ENCODE results near the gene MAGI1.

MAGI1 gene

DNA sequence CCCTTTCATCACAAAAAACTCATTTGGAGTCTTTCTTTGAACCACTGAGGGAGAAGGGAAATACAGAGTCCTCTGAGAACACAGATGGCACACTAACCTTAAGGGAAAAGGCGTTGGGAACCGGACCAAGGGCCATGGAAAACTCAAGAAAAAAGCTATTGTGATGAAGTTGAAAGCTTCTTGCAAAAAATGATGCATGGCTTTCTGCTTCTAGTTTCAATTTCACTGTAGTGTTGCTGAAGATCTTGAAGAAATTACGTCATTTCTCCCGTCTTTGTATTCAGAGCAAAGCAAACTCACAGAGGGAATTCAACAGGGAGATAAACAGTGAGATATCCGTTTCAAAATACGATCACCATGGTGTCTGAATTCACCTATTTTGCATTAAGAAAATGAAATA lies 708.6 kb downstream of the MAGI1 start:
- H3K9me3 Mint-ChIP-seq = no peaks in the 10 kb centered on the region
- no peak overlapping the region for H3K4me3 Mint-ChIP-seq
- no peaks in the 10 kb centered on the region for H3K36me3 Mint-ChIP-seq (ENCODE audit: low read depth)
- no peaks in the 10 kb centered on the region for H3K4me1 Mint-ChIP-seq (ENCODE audit: low read depth)
- no peak overlapping the region for H3K27ac Mint-ChIP-seq
- H3K27me3 Mint-ChIP-seq = no peaks in the 10 kb centered on the region
- intact Hi-C loops (cut with micrococcal nuclease) = no loop called here

DNA sequence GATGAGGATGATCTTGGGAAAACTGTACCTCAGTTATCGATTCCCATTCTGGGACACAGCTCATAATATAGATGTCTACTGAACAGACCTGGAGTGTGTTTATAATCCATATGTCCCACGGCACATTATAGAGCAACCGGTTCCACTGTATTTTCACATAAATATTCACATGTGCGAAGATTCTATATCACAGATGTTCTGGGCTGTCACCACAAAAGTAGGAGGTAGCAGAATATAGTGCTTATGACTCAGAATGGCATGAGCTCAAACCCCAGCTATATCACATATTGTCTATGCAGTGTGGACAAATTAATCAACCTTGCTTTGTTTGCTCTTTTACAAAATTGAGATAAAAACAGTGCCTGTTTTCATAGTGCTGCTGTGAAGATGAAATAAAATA lies 710.6 kb downstream of the MAGI1 start:
- Mint-ChIP-seq H3K36me3 (ENCODE audit: low read depth) (no peaks in the 10 kb centered on the region), H3K27ac (no peak overlapping the region), H3K4me1 (ENCODE audit: low read depth) (no peaks in the 10 kb centered on the region), H3K27me3 (no peaks in the 10 kb centered on the region), H3K4me3 (no peak overlapping the region), H3K9me3 (no peaks in the 10 kb centered on the region)
- intact Hi-C loops (cut with micrococcal nuclease) = no loop called here

DNA sequence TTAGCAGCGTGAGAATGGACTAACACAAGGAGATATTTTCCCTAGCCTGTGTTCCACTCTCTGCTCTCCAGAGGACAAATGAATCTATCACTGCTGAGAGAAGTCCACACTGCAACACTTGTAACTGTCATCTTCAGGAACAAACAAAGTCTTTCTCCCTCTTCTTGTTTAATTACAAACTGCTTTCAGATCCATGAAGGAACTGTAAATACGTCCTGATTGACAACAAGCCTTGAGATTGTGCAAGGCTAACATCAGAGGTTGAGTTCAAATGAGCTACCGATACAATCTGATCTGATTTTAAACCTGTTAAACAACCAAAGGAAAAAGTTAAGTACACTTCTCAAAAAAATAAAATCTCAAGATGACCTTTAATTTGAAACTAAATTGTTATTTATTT lies 712.1 kb downstream of the MAGI1 start:
- Mint-ChIP-seq H3K9me3 (peaks cover 8% of the 10 kb centered on the region), H3K27ac (no peak overlapping the region), H3K27me3 (no peaks in the 10 kb centered on the region), H3K36me3 (ENCODE audit: low read depth) (no peaks in the 10 kb centered on the region), H3K4me1 (ENCODE audit: low read depth) (no peaks in the 10 kb centered on the region), H3K4me3 (no peak overlapping the region)
- intact Hi-C loops (cut with micrococcal nuclease) = no loop called here

DNA sequence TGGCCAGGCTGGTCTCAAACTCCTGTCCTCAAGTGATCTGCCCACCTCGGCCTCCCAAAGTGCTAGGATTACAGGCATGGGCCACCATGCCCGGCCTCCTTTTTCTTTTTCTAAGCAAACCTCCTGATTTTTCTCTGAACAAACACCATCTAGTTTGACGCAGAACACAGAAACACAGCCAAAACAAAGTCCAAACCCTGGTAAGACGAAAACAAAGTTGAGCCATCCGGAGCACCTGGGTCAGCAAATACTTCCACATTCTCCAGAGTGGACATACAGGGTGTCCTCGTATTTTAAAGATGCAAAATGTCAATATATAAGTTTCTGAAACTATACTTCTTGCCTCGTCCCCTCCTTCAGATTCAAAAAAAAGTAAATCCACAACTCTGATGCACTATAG lies 715.8 kb downstream of the MAGI1 start:
- peaks cover 9% of the 10 kb centered on the region for H3K9me3 Mint-ChIP-seq
- H3K27me3 Mint-ChIP-seq = no peaks in the 10 kb centered on the region
- intact Hi-C loops (cut with micrococcal nuclease) = no loop called here
- no peaks in the 10 kb centered on the region for H3K4me1 Mint-ChIP-seq (ENCODE audit: low read depth)
- H3K27ac Mint-ChIP-seq = no peak overlapping the region
- no peak overlapping the region for H3K4me3 Mint-ChIP-seq
- no peaks in the 10 kb centered on the region for H3K36me3 Mint-ChIP-seq (ENCODE audit: low read depth)

DNA sequence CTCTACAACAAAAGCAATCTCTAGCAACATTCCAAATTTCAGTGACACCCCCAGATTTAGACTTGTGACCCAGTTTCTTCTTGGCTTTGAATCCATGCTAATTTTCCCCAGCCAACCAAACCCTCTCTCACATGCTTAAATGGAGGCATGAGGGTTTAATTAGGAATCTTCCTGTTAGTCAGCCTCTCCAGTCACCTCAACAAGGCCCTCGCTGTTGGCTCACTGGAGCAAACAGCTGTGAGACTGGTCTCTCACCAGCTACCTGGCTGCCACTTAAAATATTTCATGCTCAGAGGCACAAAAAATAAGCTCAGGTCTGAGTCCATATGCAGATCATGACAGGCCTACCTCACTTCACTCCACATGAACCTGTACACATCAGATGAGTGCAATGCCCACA lies 720.5 kb downstream of the MAGI1 start:
- H3K9me3 Mint-ChIP-seq = peaks cover 18% of the 10 kb centered on the region

DNA sequence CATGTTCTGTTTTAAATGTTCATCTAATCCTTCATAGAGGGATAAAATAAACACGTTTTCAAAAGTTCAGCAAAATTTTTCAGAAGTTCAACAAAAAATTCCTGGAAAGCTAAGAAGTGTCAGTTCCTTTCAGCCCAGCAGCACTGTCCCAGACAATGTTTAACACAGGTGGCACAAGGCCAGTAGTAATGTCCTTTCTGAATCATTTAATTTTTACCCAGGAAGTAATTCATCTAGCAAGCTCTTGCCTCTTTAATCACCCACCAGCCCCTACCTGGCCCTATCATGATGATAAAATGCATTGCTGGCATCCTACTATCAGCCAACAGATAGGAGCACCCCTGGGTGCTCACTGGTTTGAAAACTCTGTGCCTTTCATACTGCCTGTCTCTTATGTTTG lies 723.8 kb downstream of the MAGI1 start:
- Mint-ChIP-seq H3K36me3 (ENCODE audit: low read depth) (no peaks in the 10 kb centered on the region), H3K27me3 (no peaks in the 10 kb centered on the region), H3K4me1 (ENCODE audit: low read depth) (no peaks in the 10 kb centered on the region), H3K27ac (no peak overlapping the region), H3K9me3 (peaks cover 9% of the 10 kb centered on the region), H3K4me3 (no peak overlapping the region)
- intact Hi-C loops (cut with micrococcal nuclease) = no loop called here

More for the DNA sequence above, 720.5 kb downstream of the MAGI1 start:
- no peaks in the 10 kb centered on the region for H3K4me1 Mint-ChIP-seq (ENCODE audit: low read depth)
- H3K27me3 Mint-ChIP-seq = no peaks in the 10 kb centered on the region
- no peaks in the 10 kb centered on the region for H3K36me3 Mint-ChIP-seq (ENCODE audit: low read depth)
- no peak overlapping the region for H3K27ac Mint-ChIP-seq
- no peak overlapping the region for H3K4me3 Mint-ChIP-seq
- intact Hi-C loops (cut with micrococcal nuclease) = no loop called here

DNA sequence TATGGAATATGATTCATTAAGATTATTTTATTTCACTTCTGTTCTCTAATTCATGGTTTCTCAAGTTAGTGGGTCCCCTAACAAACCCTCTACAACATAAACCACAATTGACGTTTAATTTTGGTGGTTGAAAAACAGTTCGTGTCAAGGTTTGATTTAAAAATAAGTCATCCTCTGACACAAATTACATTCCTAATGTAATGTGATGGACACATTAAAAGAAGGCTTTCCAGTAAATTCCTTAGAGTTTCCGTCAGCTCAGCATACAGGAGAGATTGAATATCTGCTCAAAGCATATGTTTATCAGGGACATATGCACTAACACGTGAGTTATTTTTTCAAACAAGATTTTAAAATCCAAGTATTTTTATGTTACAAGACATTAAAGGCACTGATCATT lies 724.4 kb downstream of the MAGI1 start:
- no peaks in the 10 kb centered on the region for H3K4me1 Mint-ChIP-seq (ENCODE audit: low read depth)
- H3K9me3 Mint-ChIP-seq = peaks cover 9% of the 10 kb centered on the region
- H3K36me3 Mint-ChIP-seq (ENCODE audit: low read depth) = no peaks in the 10 kb centered on the region
- intact Hi-C loops (cut with micrococcal nuclease) = no loop called here
- H3K27ac Mint-ChIP-seq = no peak overlapping the region
- H3K27me3 Mint-ChIP-seq = no peaks in the 10 kb centered on the region
- no peak overlapping the region for H3K4me3 Mint-ChIP-seq

DNA sequence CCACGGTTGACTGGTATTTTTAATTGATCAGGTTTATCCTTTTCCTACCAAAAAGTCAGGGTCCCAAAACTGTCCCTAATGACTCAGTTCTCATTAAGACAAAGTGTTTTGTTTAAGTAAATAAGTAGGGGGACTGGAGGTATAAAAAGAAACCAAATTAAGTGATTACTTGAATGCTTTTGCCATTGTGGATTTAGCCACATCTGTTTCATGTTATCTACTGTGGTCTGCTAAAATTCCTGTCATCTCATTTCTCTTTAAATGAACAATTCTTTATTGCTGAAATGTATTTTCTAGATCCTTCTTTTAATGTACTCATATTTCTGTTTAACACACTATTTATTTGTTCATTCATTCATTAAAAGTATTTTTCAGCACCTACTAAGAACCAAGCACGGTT lies 725.1 kb downstream of the MAGI1 start:
- peaks cover 9% of the 10 kb centered on the region for H3K9me3 Mint-ChIP-seq
- no peaks in the 10 kb centered on the region for H3K27me3 Mint-ChIP-seq
- intact Hi-C loops (cut with micrococcal nuclease) = no loop called here
- H3K27ac Mint-ChIP-seq = no peak overlapping the region
- no peaks in the 10 kb centered on the region for H3K36me3 Mint-ChIP-seq (ENCODE audit: low read depth)
- no peak overlapping the region for H3K4me3 Mint-ChIP-seq
- no peaks in the 10 kb centered on the region for H3K4me1 Mint-ChIP-seq (ENCODE audit: low read depth)

DNA sequence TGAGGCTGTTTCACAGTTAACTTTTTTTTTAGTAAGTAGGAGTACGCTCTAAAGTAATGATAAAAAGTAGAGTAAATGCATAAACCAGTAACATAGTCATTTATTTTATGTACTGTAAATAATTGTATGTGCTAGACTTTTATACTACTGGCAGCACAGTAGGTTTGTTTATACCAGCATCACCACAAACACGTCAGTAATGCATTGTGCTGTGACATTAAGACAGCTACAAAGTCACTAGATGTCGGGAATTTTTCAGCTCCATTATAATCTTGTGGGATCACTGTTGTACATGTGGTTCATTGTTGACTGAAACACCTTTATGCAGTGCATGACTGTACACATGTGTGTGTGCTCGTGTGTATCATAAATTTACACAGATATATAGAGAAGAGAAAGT lies 732.9 kb downstream of the MAGI1 start:
- no peaks in the 10 kb centered on the region for H3K36me3 Mint-ChIP-seq (ENCODE audit: low read depth)
- peaks cover 1% of the 10 kb centered on the region for H3K9me3 Mint-ChIP-seq
- H3K27me3 Mint-ChIP-seq = no peaks in the 10 kb centered on the region
- H3K4me1 Mint-ChIP-seq (ENCODE audit: low read depth) = no peaks in the 10 kb centered on the region
- no peak overlapping the region for H3K27ac Mint-ChIP-seq
- no peak overlapping the region for H3K4me3 Mint-ChIP-seq
- intact Hi-C loops (cut with micrococcal nuclease) = no loop called here
